ENCODE results near the gene FAM193A.
"Not testable (repeated sequence)": the region's sequence is repeated elsewhere in the genome, so short reads cannot be mapped to it uniquely, and the experiment has no call there.

The FAM193A gene

GRCh38 chr4:2716236-2716635 lies 179.8 kb downstream of the FAM193A start:
- DNase-seq (ENCODE audit: low read depth in 2 of 2, low spot score in 1 of 2): no peak

GRCh38 chr4:2721586-2721985 lies 185.1 kb downstream of the FAM193A start:
- DNase-seq (ENCODE audit: low read depth in 2 of 2, low spot score in 1 of 2): no peak

GRCh38 chr4:2722033-2722432 lies 185.6 kb downstream of the FAM193A start:
- DNase-seq (ENCODE audit: low read depth in 2 of 2, low spot score in 1 of 2): no peak

- DNase-seq (ENCODE audit: low read depth in 2 of 2, low spot score in 1 of 2): no peak
These were observed 187.3 kb downstream of the FAM193A start for GRCh38 chr4:2723751-2724150.

- DNase-seq (ENCODE audit: low read depth in 2 of 2, low spot score in 1 of 2): no peak
These were observed 188.9 kb downstream of the FAM193A start for GRCh38 chr4:2725380-2725779.

- not testable (repeated sequence) for DNase-seq (ENCODE audit: low read depth in 2 of 2, low spot score in 1 of 2)
These were observed 190.4 kb downstream of the FAM193A start for GRCh38 chr4:2726881-2727280.

GRCh38 chr4:2728221-2728620 lies 191.8 kb downstream of the FAM193A start:
- no peak for DNase-seq (ENCODE audit: low read depth in 2 of 2, low spot score in 1 of 2)

GRCh38 chr4:2728806-2729532 lies 192.5 kb downstream of the FAM193A start:
- DNase-seq (ENCODE audit: low read depth in 2 of 2, low spot score in 1 of 2): no peak

GRCh38 chr4:2729533-2729875 lies 193.1 kb downstream of the FAM193A start:
- no peak for DNase-seq (ENCODE audit: low read depth in 2 of 2, low spot score in 1 of 2)

- DNase-seq (ENCODE audit: low read depth in 2 of 2, low spot score in 1 of 2): no peak
These were observed 195.5 kb downstream of the FAM193A start for GRCh38 chr4:2731907-2732317.

- DNase-seq (ENCODE audit: low read depth in 2 of 2, low spot score in 1 of 2): no peak
These were observed 196.1 kb downstream of the FAM193A start for GRCh38 chr4:2732526-2732925.

GRCh38 chr4:2733001-2733843 lies 196.8 kb downstream of the FAM193A start:
- no peak for DNase-seq (ENCODE audit: low read depth in 2 of 2, low spot score in 1 of 2)

- no peak for DNase-seq (ENCODE audit: low read depth in 2 of 2, low spot score in 1 of 2)
These were observed 197.6 kb downstream of the FAM193A start for GRCh38 chr4:2733844-2734574.

- no peak for DNase-seq (ENCODE audit: low read depth in 2 of 2, low spot score in 1 of 2)
These were observed 198.2 kb downstream of the FAM193A start for GRCh38 chr4:2734612-2735011.

- DNase-seq (ENCODE audit: low read depth in 2 of 2, low spot score in 1 of 2): no peak
These were observed 199.4 kb downstream of the FAM193A start for GRCh38 chr4:2735869-2736268.

GRCh38 chr4:2738296-2738695 lies 201.8 kb downstream of the FAM193A start:
- not testable (repeated sequence) for DNase-seq (ENCODE audit: low read depth in 2 of 2, low spot score in 1 of 2)

GRCh38 chr4:2741626-2742025 lies 205.2 kb downstream of the FAM193A start:
- DNase-seq (ENCODE audit: low read depth in 2 of 2, low spot score in 1 of 2): no peak

- no peak for DNase-seq (ENCODE audit: low read depth in 2 of 2, low spot score in 1 of 2)
These were observed 205.8 kb downstream of the FAM193A start for GRCh38 chr4:2742081-2742822.

- no peak for DNase-seq (ENCODE audit: low read depth in 2 of 2, low spot score in 1 of 2)
These were observed 206.5 kb downstream of the FAM193A start for GRCh38 chr4:2742823-2743517.

All from stimulated activated CD8-positive, alpha-beta memory T cell treated with anti-CD3 and anti-CD28 coated beads, Interleukin-4, amount 100 ng/mL, for 1 hour (primary cell).